Measurements from ENCODE around the gene CGNL1. TPM values are rescaled to one million over a fixed set of nuclear protein-coding genes. Genes with fewer than 3 reads are reported as not detected.

The CGNL1 gene
- total and polyA plus RNA-seq, 10 of the 15 experiments (the other 5 are each of a cell fraction or from before 2014, with no cell fraction given): under 0.01 to 0.27 (median 0.04) TPM; not detected in 3

- Histone ChIP-seq H3K36me3 (ENCODE audit: control insufficient read depth in 2 of 2, insufficient read depth in 2 of 2, low read length in 1 of 2) (no peaks in the 10 kb centered on the region), H3K79me2 (ENCODE audit: control insufficient read depth, insufficient read depth, low read length) (no peaks in the 10 kb centered on the region), H3K4me3 (no peak overlapping the region), H3K9me3 (replicated peaks; ENCODE audit: control insufficient read depth, insufficient read depth, low read length) (no peaks in the 10 kb centered on the region), H4K20me1 (ENCODE audit: control insufficient read depth, insufficient read depth) (no peaks in the 10 kb centered on the region), H3K27ac (ENCODE audit: control insufficient read depth, insufficient read depth) (no peak overlapping the region), H3K27me3 (replicated peaks in 1 of 2; ENCODE audit: control insufficient read depth in 2 of 2, insufficient read depth in 2 of 2, low read length in 1 of 2) (no peaks in the 10 kb centered on the region; a peak in 2 of 4 replicates), H3K9ac (ENCODE audit: control insufficient read depth, insufficient read depth, low read length) (no peak overlapping the region), H3K4me1 (ENCODE audit: control insufficient read depth, insufficient read depth, low read length) (peaks cover 7% of the 10 kb centered on the region; the same call in 1 of the 2 replicates), H2AFZ (ENCODE audit: control insufficient read depth, low read depth, low read length) (no peak overlapping the region), H3K4me2 (ENCODE audit: control insufficient read depth, insufficient read depth) (no peak overlapping the region)
- SMC1A ChIA-PET (ENCODE audit: uncharacterized antibody, unreplicated experiment): no interaction called here
- WGBS (ENCODE audit: insufficient coverage, insufficient replicate concordance, low lambda C conversion rate, missing lambda C conversion rate): 100% methylated on average over 1 of the region's 1 CpG
- in situ Hi-C loops (cut with MboI) (no loop called here), intact Hi-C loops (cut with micrococcal nuclease; ENCODE audit: unreplicated experiment) (no loop called here)
- CTCF ChIA-PET: no interaction called here
- no TSS peak for BruUV-seq (replicated peaks)
- TF ChIP-seq CHD1 (IDR thresholded peaks at IDR 0.05; ENCODE audit: low read depth, low read length) (no peak), MEF2A (IDR thresholded peaks at IDR 0.05; ENCODE audit: insufficient read depth, low read depth, low read length) (no peak), GABPA (IDR thresholded peaks at IDR 0.05; ENCODE audit: low read depth) (no peak), MTA3 (IDR thresholded peaks at IDR 0.05; ENCODE audit: borderline replicate concordance, low read length) (no peak), SMAD5 (IDR thresholded peaks at IDR 0.05; ENCODE audit: low read depth) (no peak), NBN (IDR thresholded peaks at IDR 0.05) (no peak), SREBF2 (IDR thresholded peaks at IDR 0.05; ENCODE audit: low read length) (no peak), RELA (IDR thresholded peaks at IDR 0.05; ENCODE audit: borderline replicate concordance, partially characterized antibody) (no peak), MLLT1 (IDR thresholded peaks at IDR 0.05) (no peak), ZBED1 (IDR thresholded peaks at IDR 0.05; ENCODE audit: borderline replicate concordance) (no peak), RBBP5 (conservative IDR thresholded peaks at IDR 0.05) (no peak), LARP7 (IDR thresholded peaks at IDR 0.05) (no peak), SMAD1 (IDR thresholded peaks at IDR 0.05; ENCODE audit: low read depth, partially characterized antibody) (no peak), CBFB (IDR thresholded peaks at IDR 0.05; ENCODE audit: low read depth) (no peak), TCF3 (IDR thresholded peaks at IDR 0.05; ENCODE audit: borderline replicate concordance, insufficient read depth, low read depth, low read length) (no peak), PKNOX1 (IDR thresholded peaks at IDR 0.05) (no peak), EED (IDR thresholded peaks at IDR 0.05; ENCODE audit: low read depth) (no peak), ATF3 (IDR thresholded peaks at IDR 0.05; ENCODE audit: borderline replicate concordance, extremely low read depth, low read depth, low read length) (no peak), EGR1 (IDR thresholded peaks at IDR 0.05; ENCODE audit: borderline replicate concordance in 1 of 2, low read depth in 2 of 2, low read length in 2 of 2) (no peak)
- TF ChIP-seq, protein P1, sequence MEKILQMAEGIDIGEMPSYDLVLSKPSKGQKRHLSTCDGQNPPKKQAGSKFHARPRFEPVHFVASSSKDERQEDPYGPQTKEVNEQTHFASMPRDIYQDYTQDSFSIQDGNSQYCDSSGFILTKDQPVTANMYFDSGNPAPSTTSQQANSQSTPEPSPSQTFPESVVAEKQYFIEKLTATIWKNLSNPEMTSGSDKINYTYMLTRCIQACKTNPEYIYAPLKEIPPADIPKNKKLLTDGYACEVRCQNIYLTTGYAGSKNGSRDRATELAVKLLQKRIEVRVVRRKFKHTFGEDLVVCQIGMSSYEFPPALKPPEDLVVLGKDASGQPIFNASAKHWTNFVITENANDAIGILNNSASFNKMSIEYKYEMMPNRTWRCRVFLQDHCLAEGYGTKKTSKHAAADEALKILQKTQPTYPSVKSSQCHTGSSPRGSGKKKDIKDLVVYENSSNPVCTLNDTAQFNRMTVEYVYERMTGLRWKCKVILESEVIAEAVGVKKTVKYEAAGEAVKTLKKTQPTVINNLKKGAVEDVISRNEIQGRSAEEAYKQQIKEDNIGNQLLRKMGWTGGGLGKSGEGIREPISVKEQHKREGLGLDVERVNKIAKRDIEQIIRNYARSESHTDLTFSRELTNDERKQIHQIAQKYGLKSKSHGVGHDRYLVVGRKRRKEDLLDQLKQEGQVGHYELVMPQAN (conservative IDR thresholded peaks at IDR 0.05): no peak
- RAD21 ChIA-PET (ENCODE audit: unreplicated experiment): no interaction called here
- no peak for DNase-seq (ENCODE audit: low read depth, low spot score)
- no peak for ATAC-seq
- POLR2A ChIA-PET: no interaction called here
- FAIRE-seq: no peak
Observed at GRCh38 chr15:57496594-57496945, 120.3 kb downstream of the CGNL1 start.

All from GM12878 (cell line).